Central memory CD4-positive, alpha-beta T cell (primary cell): ENCODE data around the gene RAB31.
"Not testable (repeated sequence)": the region's sequence is repeated elsewhere in the genome, so short reads cannot be mapped to it uniquely, and the experiment has no call there.

Source experiments
- DNase-seq: peaks from one replicate; pipeline ENCODE4 v3.0.0; 2022

The RAB31 gene

DNA sequence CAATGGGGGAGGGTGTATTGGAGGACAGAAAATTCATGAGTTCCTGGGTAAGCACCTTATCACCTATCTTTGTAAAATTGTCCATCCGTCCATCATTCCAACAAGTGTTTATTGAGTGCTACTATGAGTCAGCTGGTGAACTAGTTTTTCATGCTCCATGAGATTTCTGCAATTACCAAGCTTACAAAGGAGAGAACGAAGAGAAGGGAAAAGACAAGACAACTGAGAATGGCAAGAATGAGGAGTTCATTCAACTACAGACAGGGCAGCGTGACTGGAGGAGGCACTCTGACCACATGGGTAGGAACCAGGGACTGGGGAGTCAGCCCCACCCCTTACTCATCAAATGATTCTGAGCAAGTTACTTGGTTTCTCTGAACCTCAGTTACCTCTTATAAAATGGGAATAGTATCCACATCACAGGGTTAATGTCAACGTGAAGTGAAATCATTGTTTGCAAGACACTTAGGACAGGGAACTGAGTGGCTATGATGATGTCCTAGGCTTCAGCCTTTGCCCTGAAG, 159.0 kb downstream of the RAB31 start:
- DNase-seq = no peak

DNA sequence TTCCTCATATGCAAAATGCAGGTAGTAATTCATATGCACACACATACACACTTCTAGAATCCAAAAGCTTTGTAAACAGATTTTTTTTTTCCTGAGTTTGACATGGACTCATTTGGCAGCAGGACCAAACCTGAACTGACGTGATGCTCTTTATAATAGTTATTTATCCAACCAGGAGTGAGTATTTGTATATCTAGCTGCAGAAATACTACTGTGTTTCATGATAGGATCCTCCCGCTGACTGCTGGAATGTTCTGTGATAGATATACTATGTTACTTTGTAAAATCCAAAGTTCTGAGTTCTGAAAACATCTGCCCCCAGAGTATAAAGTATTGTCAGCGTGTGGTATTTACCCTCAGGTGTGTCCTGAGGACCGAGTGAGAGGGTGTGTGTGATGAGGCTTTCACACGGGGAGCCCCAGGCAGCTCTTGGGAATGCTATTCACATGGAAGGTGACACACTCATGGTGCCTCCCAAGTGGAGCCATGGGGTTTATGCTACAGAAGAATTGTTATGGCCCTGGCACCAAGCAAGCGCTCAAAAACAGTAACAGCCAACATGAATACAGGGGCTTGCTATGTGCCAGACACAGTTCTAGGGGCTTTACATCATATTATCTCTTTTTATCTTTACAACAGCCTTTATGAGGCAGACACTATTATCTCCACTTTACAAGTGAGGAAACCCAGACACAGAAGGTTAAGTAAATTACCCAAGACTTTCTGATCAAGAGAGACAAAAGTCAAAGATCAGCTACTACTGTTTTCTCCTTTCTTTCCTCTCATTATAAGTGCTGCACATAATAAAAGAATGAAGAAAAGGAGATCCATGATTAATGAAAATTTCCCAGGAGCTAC, 161.0 kb downstream of the RAB31 start:
- no peak for DNase-seq

DNA sequence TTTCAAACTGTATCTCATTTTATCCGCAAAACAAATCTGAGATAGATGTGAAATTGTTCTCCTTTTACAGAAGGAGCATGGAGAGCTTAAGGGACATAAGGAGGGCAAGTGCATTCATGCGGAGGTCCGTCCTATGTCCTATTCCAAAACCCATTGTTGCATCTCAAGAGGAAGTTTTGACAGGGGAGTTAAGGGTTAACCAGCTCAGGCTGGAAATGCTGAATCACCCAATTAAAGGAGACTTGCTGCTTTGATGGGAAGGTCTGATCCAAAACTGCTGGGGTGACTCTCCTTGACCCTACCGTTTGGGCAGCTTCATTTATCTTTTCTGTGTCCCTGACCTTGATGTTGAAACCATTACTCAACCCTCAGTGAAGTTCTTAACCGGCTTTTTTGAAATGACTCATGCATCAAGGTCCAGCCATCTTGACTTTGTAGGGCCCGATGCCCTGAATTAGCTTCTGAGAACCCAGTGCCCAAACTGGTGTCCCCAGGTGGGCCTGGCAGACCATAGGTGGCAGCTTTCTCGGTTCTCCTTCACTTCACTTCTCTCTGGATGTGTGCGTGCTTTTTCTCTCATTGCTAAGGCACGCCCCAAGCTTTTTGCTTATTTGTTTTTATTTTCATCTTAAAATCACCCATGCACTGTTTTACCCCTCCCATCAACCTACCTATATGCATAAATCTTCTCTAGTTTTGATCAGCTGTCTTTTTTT, 161.8 kb downstream of the RAB31 start:
- no peak for DNase-seq

DNA sequence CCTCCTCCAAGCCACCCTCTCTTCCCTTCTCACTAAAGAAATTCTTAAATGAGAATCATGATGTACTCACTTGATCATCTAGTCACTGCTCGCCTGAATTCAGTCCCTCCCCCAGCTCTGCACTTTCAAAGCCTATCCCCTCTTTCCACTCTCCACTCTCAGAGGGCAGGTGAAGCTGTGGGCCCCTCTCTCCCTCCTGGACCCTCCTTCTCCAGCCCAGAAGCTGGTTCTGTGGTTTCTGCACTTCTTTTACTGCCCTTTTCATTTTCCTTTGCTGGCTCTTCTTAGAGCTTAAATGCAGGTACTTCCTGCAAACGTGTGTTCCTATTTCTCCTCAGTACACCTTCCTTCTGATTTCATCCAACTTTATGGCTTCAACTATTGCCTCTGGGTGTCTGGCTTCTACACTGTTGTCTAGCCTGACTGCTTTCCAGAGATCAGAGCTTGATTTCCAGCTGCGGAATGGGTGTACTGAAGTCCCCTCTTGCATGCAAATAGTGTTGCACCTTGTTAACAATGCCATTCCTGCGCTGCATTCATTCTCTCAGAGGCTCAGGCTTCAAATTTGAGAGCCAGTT, 162.4 kb downstream of the RAB31 start:
- no peak for DNase-seq

DNA sequence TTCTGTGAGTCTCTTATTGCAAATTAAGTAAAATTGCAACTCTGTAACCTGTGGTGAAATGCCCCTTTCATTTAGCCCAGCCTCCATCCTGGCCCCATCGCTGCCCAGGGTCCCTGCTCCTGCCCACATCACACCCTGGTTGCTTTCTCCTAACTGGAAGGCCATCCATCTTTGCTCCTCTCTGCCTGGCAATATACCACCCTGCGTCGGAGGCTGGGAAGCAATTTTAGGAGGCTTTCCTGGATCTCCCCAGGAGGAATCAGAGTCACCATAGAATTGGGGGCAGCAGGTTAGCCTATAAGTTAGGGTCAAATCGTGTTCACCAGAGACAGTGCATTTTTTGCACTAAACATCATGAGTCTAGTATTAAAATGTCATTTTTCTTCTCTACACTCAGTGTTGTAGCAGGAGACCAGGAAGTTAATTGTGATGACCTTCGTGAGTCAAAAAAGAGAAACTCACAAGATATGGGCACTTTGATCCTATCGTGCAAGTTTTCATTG, 163.2 kb downstream of the RAB31 start:
- DNase-seq = no peak

DNA sequence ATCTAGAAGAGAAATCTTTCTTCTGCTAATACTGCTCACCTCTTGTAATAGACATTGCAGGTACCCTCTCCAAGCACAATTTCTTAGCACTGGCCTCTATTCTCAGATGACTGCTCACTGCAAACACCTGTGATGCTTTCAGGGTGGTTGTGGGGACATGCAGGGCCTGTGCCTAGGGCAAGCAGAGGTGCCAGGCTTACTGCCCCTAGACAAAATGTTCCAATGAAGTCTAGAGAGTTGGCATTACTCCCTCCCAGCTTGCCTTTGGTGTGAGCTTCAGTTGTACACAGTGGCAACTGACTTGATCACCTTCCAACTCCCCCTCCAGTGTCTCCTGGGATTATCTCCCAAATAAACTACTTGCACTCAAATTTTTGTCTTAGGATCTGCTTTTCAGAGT, 164.7 kb downstream of the RAB31 start:
- DNase-seq = no peak

DNA sequence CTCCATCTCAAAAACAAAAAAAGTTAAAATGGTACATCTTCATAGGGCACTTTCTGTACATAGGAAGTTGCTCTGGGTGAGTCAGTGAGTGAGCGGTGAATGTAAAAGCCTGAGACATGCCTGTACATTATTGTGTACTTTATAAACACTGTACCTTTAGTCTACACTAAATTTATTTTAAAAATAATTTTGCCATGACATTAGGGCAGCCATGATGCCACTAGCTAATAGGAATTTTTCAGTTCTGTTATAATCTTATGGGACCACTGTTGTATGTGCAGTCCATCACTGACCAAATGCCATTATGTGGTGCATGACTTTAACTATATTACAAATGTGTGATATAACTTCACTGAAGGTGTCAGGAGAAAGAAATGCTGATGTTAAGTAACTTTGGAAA, 166.6 kb downstream of the RAB31 start:
- DNase-seq = no peak

DNA sequence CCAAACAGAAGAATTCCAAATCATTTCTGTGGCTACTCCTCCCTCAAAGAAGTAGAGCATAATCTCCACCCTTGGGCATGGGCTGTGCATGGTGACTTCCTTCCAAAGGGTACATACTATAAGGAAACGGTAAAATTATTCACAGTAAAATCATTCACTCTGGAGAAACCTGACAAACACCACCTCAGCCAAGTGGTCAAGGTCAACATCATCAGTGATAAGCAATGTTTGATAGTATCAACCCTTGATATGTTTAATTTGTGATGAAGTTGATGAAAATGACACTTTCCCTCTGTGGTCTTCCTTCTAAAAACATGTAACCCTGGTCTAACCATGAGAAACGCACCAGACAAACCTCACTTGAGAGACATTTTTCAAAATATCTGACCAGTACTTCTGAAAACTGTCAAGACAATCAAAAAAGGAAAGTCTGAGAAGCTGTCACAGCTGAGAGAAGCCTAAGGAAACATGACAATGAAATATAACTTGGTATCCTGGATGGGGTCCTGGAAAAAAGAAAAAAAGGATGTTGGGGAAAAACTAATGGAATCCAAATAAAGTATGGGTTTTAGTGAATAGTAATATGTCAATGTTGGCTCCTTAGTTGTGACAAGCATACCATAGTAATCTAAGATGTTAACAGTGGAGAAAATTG, 168.2 kb downstream of the RAB31 start:
- no peak for DNase-seq

DNA sequence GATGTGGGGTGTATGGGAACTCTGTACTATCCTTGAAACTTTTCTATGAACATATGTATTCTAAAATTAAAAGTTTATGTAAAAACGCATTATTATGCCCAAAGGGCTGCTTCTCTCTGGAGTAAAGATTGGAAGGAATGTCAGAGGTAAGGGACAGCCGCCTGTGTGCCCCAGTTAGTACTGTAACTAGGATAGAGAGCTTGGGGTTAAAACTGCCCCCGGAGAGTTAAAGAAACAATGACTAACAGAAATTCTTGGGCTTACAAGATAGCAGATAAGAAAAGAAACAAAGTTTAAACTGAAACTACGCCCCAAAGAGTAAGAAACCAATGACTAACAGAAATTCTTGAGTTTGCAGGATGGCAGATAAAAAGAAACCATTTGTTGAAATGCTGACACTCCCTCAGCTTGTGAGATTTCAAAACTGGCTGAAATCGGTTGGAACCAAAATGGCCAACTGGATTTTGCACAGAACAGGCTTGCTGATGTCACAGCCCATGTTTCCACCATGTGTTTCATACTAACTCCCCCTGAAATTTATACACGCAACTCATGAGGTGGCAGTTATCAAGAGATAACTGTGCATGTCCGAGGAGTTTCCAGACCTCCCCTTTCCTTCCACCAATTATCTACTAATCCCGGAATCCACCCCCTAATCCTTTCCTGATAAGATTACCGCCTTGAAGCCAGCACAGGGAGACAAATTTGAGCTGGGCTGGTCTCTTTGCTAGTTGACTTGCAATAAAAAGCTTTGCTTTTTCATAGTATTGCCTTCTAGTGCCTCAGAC, 169.0 kb downstream of the RAB31 start:
- DNase-seq = no peak

DNA sequence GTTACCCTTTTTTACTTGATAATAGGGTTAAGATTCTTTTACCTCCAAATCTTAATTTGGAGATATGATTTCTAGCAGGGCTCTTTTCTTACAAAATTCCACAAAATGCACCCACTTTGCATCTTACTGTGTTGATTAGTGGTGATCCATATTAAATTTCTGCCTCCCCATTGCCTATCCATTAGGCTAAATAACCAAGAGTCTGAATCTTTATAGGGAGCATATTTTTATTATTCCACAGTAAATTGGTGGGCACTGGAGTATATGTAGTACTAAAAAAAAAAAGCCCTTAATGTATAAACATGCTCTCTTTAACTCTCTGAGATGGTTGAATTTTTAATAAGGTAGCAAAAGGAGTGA, 169.5 kb downstream of the RAB31 start:
- no peak for DNase-seq

DNA sequence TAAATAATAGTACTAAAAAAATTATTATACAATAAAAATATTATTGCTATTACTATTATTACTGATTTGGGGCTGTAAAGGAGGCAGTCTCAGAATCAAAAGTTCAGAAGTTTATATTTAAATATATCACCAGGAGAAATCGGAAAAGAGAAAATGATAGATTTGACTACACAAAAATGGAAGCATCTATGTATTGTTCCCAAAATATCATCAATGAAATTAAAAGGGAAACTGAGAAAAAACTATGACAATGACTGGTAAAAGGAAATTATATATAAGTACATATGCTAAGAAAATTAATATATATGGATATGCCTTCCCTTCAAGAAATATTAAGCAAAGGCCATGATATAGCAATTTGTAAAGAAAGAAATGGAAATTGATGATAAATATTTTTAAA, 170.0 kb downstream of the RAB31 start:
- DNase-seq = no peak

DNA sequence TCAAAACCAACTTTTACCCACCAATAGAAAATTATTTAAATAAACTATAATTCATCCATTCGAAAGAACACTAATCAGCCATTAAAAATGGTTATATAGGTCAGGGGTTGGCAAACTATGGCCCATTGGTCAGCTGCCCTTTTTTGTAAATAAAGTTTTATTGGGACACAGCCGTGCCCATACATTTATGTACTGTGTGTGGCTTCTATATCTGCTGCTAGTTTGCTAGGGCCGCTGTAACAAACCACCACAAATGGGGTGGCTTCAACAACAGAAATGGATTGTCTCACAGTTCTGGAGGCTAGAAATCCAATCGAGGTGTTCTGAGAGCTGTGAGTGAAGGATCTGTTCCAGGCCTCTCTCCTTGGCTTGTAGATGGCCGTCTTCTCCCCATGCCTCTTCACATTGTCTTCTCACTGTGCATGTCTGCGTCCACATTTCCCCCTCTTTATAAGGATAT, 170.7 kb downstream of the RAB31 start:
- DNase-seq = no peak

DNA sequence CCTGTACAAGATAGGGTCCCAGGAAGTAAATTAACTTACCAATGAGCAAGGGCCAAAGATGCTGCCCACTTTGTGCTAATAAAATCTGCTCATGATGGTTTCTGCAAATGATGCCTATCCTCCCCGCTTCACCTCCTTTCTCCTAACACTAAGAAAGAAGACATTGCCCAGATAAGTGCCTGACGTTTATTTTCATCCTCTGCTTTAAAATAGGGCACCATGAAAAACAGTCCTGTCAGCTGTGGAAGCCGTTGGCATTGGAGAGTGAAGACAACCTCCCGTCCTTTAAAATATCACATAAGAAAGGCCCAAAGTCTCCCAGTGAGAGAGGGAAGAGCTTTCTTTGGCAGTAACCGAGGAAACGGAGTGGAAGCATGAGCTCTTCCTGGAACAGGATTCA, 176.0 kb downstream of the RAB31 start:
- no peak for DNase-seq

DNA sequence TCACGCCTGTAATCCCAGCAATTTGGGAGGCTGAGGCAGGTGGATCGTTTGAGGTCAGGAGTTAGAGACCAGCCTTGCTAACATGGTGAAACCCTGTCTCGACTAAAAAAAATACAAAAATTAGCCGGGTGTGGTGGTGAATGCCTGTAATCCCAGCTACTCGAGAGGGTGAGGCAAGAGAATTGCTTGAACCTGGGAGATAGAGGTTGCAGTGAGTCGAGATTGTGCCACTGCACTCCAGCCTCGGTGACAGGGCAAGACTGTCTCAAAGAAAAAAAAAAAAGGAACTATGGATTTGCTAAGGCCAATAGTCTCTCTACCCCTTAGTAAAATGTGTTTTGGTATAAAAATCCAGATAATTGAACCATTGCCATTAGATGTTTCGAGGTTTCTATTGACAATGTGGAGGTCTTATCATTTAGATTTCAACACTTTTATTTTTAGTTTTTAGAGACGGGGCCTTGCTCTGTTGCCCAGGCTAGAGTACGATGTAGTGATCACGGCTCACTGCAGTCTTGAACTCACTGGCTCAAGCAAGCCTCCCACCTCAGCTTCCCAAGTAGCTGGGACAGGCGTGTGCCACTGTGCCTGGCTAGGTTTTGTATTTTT, 176.5 kb downstream of the RAB31 start:
- DNase-seq = no peak

DNA sequence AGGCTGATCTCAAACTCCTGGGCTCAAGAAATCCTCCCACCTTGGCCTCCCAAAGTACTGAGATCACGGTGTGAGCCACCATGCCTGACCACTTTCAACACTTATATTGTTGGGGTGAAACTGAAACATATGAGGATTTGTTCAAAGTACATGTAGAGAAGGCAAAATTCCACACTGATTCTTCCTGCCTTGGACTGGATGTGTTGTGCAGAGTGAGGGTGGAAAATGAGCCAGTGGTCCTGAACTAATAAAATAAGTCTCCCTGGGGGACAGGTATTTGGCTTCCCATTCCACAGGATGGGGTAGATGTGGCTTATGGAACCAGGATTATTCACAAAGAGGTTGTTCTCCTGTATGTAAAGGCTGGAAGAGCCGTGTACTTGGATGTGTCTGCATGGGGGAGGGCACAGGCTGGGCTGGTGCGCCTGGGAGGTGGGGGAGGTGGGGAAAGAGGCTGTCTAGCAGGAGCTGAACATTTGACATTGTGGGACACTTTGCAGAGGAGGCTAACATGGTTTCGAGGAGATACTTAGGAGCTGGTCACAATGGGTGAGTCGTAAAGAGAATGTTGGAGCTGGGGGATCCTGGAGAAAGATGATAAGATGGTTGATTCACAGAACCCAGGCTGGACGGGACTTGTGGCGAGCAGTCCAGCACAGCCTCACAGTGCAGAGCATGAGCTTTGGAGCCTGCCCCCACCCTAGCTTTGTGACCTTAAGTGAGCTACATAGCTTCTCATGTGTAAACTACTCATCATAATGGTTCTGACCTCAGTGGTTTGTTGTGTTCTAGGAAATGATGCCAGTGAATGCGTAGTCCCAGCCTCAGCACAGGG, 177.3 kb downstream of the RAB31 start, which contains the start of gene TXNDC2:
TXNDC2 (plus strand) TSS at position 804 of the 835 bp plus-strand sequence. CDS start 708 bp downstream, outside the sequence.
- no peak for DNase-seq

DNA sequence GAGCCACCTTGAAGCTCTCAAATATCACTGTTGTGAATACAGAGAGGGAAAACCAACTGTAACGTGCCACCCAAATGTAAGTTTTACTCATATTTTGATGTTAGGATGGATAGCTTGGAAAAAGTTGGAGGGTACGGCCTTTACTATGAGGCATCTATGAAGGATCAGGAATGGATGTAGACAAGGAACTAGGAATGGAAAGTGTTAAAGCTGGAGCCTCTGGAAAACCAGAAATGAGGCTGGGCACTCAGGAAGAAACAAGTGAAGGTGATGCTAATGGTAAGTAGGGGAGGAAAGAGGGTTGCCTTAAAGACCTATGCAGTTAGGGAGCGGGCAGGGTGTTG, 177.9 kb downstream of the RAB31 start:
- DNase-seq = no peak

DNA sequence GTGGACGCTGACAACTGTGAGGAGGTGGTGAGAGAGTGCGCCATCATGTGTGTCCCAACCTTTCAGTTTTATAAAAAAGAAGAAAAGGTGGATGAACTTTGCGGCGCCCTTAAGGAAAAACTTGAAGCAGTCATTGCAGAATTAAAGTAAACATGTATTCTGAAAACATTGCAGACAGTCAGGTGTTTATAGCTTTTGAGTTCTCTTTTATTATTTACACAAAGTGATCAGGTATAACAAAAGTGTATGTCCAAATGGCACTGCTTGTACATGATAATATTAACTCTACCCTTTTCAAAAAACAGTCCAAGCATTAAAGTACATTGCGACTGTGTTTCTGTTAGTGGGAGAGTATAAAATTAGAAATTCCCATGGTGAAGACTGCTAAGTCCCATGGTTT, 179.9 kb downstream of the RAB31 start:
- DNase-seq = no peak

DNA sequence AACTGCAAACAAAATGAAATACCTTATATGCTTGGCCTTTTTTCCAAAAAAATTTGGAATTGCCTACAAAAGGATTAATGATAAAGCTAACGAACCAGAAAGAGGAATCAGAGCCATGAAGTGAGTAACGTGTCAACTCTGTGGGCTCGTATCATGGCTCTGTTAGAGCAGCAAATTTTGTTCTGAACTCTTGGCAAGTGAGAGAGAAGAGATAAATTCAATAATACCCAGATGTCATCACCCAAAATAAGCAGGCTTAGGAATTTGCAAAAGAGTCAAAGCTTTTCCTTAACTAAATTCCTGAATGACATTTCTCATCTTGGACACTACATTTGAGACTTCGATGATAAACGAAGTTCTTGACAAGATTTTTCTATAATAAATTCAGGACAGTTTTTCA, 182.1 kb downstream of the RAB31 start:
- no peak for DNase-seq

DNA sequence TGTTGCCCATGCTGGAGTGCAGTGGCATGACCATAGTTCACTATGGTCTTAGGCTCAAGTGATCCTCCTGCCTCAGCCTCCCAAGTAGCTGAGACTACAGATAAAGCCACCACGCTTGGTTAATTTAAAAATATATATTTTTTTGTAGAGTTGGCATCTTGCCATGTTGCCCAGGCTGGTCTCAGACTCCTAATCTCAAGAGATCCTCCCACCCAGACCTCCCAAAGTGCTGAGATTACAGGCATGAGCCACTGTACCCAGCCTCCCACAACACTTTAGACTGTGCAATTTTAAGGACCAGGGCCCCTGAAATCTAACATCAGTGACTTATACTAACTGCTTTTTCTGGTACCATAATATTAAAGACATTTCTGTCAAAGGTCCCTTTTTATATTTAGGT, 182.9 kb downstream of the RAB31 start:
- DNase-seq = no peak

DNA sequence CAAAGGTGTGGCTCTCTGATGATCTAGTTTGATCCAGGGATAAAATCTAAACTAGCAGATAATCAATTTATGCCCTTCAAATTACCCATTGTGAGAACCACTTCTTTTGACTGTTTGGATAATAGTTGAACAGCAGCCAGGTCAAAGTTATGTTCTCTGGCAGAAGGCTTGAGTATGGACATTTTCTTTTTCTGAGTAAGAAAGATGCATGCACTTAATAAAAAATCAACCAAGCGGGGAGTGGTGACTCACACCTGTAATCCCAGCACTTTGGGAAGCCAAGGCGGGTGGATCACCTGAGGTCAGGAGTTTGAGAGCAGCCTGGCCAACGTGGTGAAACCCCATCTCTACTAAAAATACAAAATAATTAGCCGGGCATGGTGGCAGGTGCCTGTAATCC, 183.4 kb downstream of the RAB31 start:
- DNase-seq = not testable (repeated sequence)
